ENCODE measurements around the gene FCGR3A. TPM values are rescaled to one million over a fixed set of nuclear protein-coding genes. Genes with fewer than 3 reads are reported as not detected.
"Not testable (repeated sequence)": the region's sequence is repeated elsewhere in the genome, so short reads cannot be mapped to it uniquely, and the experiment has no call there.

Gene FCGR3A
- total RNA-seq (1 to 10 TPM; 2.0 to 5.5 TPM), polyA plus RNA-seq (ENCODE audit: insufficient read depth, low read depth, low replicate concordance) (25.7 TPM)
- long read RNA-seq, donor 1, result 0 reads
- long read RNA-seq, donor 2, partial matches to known transcripts, result 0 of 1 reads
- long read RNA-seq, donor 2, other reads (novel, unspliced or antisense), result 0 of 1 reads

DNA sequence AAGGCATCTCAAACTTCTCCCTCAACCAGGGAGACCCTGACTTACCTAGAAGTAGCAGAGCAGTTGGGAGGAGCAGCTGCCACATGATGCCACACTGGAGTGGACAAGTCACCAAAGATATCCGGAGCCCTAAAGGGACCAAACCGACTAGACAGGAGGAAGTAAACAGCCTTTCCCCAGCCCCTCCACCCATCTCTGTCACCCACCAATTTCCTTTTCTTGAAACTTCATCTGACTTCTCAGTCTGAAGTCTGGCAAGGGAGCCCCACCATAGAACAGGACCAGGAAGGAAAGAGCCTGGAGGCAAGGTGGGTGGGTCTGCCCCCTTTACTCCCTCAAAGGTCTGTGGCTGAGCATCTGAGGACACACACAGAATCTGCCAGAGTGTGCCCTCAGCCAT, at the start of gene FCGR3A:
FCGR3A (minus strand) TSS at position 167 of the 400 bp plus-strand sequence; CDS start at position 85, 82 bp downstream.
- intact Hi-C loops (cut with DNase I; ENCODE audit: low total_unique reads), result no loop called here
- no peaks in the 10 kb centered on the region for H3K9me3 ChIP-seq
- no peak within 1 kb of the TSS for H3K27ac ChIP-seq
- H3K4me1 ChIP-seq, result no peaks in the 10 kb centered on the region
- H3K27me3 ChIP-seq, result no peaks in the 10 kb centered on the region
- WGBS, 2 donors, result 83% methylated on average over 2 of the region's 2 CpGs; no CpG with 5 or more reads in 1 of the 2 donors
- no peaks in the 10 kb centered on the region for H3K36me3 ChIP-seq (ENCODE audit: low read depth, missing control alignments)
- TF ChIP-seq, protein P1, sequence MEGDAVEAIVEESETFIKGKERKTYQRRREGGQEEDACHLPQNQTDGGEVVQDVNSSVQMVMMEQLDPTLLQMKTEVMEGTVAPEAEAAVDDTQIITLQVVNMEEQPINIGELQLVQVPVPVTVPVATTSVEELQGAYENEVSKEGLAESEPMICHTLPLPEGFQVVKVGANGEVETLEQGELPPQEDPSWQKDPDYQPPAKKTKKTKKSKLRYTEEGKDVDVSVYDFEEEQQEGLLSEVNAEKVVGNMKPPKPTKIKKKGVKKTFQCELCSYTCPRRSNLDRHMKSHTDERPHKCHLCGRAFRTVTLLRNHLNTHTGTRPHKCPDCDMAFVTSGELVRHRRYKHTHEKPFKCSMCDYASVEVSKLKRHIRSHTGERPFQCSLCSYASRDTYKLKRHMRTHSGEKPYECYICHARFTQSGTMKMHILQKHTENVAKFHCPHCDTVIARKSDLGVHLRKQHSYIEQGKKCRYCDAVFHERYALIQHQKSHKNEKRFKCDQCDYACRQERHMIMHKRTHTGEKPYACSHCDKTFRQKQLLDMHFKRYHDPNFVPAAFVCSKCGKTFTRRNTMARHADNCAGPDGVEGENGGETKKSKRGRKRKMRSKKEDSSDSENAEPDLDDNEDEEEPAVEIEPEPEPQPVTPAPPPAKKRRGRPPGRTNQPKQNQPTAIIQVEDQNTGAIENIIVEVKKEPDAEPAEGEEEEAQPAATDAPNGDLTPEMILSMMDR (IDR thresholded peaks at IDR 0.05), result no peak
- no peak for TF ChIP-seq POLR2A (IDR thresholded peaks at IDR 0.05)
- H3K4me3 ChIP-seq, result no peak within 1 kb of the TSS
- DNase-seq, result no peak

DNA sequence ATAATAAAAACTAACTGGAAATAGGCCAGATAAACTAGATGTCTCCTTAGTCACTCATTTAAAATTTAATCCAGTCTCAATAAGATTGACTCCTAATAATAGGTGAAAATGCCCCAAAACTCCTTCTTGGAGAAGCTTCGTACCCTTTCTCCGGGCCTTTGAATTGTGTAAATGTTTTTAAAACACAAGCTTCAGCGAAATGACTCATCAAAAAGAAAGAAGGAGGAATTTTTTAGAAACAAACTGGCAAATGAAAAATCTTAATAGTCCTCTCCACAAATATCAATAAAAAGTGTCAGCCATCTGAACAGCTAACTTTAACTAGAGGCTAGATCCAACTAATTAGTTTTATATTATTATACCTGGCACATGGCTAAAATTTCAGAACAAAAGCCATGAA, 47.5 kb upstream of the FCGR3A start:
- H3K4me3 ChIP-seq; intact Hi-C loops (cut with DNase I; ENCODE audit: low total_unique reads); H3K27ac ChIP-seq; H3K9me3 ChIP-seq; DNase-seq; H3K36me3 ChIP-seq (ENCODE audit: low read depth, missing control alignments); H3K27me3 ChIP-seq; H3K4me1 ChIP-seq: not testable (repeated sequence)
- 94 to 96% methylated on average over 3 of the region's 3 CpGs for WGBS, 2 donors

- H3K27ac ChIP-seq; DNase-seq; H3K4me1 ChIP-seq; H3K4me3 ChIP-seq; H3K27me3 ChIP-seq; intact Hi-C loops (cut with DNase I; ENCODE audit: low total_unique reads); H3K36me3 ChIP-seq (ENCODE audit: low read depth, missing control alignments); H3K9me3 ChIP-seq: not testable (repeated sequence)
- WGBS, 2 donors, result 93% methylated on average over 2 of the region's 2 CpGs; no CpG with 5 or more reads in 1 of the 2 donors
Observed at GRCh38 chr1:161595583-161595982, 46.0 kb upstream of the FCGR3A start.

DNA sequence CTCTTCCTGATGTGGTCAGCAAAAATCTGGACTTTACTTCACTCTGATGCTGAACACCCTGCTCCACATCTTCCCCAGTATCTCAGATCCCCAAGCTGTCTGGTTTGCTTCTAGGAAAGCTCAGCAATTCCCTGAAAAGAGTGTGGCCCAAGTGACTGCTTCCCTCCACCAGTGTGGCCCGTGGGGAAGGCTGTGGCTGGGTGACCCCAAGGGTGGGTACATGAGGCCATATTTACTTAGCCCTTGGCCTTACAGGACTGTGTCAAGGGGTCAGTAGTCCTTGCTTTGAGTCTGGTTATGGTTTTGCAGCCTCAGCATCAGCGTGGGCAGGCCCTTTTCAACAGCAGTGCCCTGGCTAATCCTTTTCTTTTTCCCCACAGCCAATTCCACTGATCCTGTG, 45.6 kb upstream of the FCGR3A start:
- DNase-seq; H3K9me3 ChIP-seq; H3K4me3 ChIP-seq; intact Hi-C loops (cut with DNase I; ENCODE audit: low total_unique reads); H3K27me3 ChIP-seq; H3K4me1 ChIP-seq; H3K27ac ChIP-seq; H3K36me3 ChIP-seq (ENCODE audit: low read depth, missing control alignments): not testable (repeated sequence)
- 56 to 60% methylated on average over 1 to 2 of the region's 2 CpGs for WGBS, 2 donors

DNA sequence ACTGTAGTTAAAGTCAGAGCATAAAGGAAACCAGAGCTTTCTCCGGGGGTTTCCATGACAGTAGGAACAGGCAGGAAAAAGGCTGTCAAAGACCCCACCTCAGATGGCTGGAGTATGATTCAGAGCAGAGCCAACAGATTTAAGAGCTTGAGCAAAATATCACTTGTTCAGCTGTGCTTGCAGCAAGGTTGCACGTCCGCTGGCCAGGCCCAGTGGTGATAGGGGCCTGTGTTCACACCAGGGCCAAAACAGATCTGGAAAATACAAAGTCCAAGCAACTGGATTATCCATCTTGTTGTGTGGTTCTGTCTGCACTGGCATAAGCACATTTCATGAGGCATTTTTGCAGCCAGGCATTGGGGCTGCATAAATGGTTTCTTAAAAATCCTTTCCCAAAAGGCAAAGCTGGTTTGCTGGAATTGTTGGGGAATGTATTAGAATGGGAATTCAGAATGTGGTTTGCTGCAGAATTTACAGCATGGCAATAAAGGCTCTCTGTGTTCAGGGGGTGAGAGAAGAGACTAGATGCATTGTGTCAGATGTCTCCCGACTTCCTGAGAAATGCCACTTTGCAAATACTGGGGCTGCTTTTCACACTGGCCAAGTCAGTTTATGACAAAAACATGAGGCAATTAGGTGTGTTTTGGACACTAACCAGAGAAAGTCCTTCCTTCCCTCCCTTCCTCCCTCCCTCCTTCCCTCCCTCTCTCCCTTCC, 44.8 kb upstream of the FCGR3A start:
- H3K4me3 ChIP-seq; intact Hi-C loops (cut with DNase I; ENCODE audit: low total_unique reads); H3K36me3 ChIP-seq (ENCODE audit: low read depth, missing control alignments); H3K27me3 ChIP-seq; H3K27ac ChIP-seq; H3K9me3 ChIP-seq; DNase-seq; H3K4me1 ChIP-seq: not testable (repeated sequence)
- WGBS, 2 donors, result 76 to 88% methylated on average over 1 to 4 of the region's 4 CpGs

- H3K27me3 ChIP-seq; DNase-seq; H3K36me3 ChIP-seq (ENCODE audit: low read depth, missing control alignments); H3K4me1 ChIP-seq; H3K9me3 ChIP-seq; intact Hi-C loops (cut with DNase I; ENCODE audit: low total_unique reads); H3K27ac ChIP-seq; H3K4me3 ChIP-seq: not testable (repeated sequence)
- WGBS, 2 donors, result 92% methylated on average over 11 of the region's 11 CpGs; no CpG with 5 or more reads in 1 of the 2 donors
Observed at GRCh38 chr1:161593092-161593755, 43.6 kb upstream of the FCGR3A start.

- H3K4me3 ChIP-seq; H3K27me3 ChIP-seq; H3K36me3 ChIP-seq (ENCODE audit: low read depth, missing control alignments); H3K27ac ChIP-seq; intact Hi-C loops (cut with DNase I; ENCODE audit: low total_unique reads); H3K4me1 ChIP-seq; H3K9me3 ChIP-seq; DNase-seq: not testable (repeated sequence)
- WGBS, 2 donors, result 76% methylated on average over 2 of the region's 3 CpGs; no CpG with 5 or more reads in 1 of the 2 donors
Observed at GRCh38 chr1:161592586-161592985, 43.0 kb upstream of the FCGR3A start.

DNA sequence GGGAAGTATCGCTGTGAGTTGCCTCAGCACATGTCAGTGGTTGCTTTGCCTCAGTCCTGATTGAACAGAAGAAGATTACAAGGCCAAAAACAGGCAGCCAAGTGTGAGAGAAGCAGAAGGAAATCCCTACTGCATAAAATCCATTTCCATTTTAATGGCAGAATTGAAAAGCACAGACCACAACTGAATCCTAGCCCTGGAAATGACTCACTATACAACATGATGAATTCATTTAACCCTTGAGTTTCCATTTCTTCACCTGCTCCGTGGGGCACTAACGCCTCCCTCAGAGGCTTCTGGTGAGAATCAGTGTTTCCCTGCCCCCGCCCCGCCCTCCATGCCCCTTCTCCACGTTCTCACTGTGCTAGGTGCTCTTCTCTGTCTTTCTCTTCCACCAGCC, 40.3 kb upstream of the FCGR3A start:
- H3K27me3 ChIP-seq; DNase-seq; intact Hi-C loops (cut with DNase I; ENCODE audit: low total_unique reads); H3K36me3 ChIP-seq (ENCODE audit: low read depth, missing control alignments); H3K4me3 ChIP-seq; H3K27ac ChIP-seq; H3K9me3 ChIP-seq; H3K4me1 ChIP-seq: not testable (repeated sequence)
- WGBS, 2 donors, result 69 to 83% methylated on average over 1 of the region's 6 CpGs

- H3K4me1 ChIP-seq; H3K36me3 ChIP-seq (ENCODE audit: low read depth, missing control alignments); H3K4me3 ChIP-seq; DNase-seq; H3K27me3 ChIP-seq; H3K9me3 ChIP-seq; H3K27ac ChIP-seq; intact Hi-C loops (cut with DNase I; ENCODE audit: low total_unique reads): not testable (repeated sequence)
- 29% methylated on average over 8 of the region's 8 CpGs; no CpG with 5 or more reads in 1 of the 2 donors for WGBS, 2 donors
Observed at GRCh38 chr1:161589365-161589764, 39.7 kb upstream of the FCGR3A start.

DNA sequence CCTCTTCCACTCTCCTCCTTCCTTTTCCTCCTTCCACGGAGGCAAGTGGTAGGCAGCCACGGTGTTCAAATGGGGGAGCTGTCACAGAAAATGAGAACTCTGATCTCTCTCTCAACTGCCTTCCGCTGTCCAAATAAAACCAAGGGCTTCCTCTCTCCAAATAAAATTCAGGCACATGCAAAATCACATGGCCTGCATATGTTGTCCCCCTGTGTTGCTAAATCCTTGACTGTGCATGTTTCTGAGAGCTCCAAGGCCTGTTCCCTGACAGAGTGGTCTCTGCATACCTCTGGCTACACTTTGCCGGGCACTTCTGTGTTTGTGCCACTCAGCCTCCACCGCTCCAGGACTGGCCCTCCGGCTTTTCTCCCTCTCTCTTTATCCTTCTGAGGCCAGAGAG, 39.0 kb upstream of the FCGR3A start:
- H3K9me3 ChIP-seq; intact Hi-C loops (cut with DNase I; ENCODE audit: low total_unique reads); DNase-seq; H3K36me3 ChIP-seq (ENCODE audit: low read depth, missing control alignments); H3K4me3 ChIP-seq; H3K4me1 ChIP-seq; H3K27me3 ChIP-seq; H3K27ac ChIP-seq: not testable (repeated sequence)
- WGBS, 2 donors, result no CpG with 5 or more reads among the region's 6 CpGs

DNA sequence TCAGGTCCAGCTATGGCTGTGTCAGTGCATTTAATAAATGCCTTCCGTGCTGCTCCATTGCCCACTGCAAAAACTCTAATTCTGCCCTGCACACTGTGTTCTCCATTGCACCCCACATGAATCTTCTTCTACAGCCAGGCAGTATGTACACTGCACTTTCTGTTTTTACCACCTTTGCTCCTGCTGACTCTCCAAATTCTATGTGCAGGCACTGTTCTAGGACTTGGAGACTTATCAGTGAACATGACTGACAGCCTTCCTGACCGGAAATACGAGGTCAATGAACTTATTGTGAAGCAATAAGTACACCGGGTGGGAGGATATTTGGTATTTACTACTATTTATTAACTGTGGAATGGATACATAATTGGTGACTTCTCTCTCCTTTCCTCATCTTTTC, 33.3 kb upstream of the FCGR3A start:
- intact Hi-C loops (cut with DNase I; ENCODE audit: low total_unique reads); H3K9me3 ChIP-seq; H3K36me3 ChIP-seq (ENCODE audit: low read depth, missing control alignments); DNase-seq; H3K27me3 ChIP-seq; H3K4me1 ChIP-seq; H3K27ac ChIP-seq; H3K4me3 ChIP-seq: not testable (repeated sequence)
- WGBS, 2 donors, result no CpG with 5 or more reads among the region's 4 CpGs
